Measurements from ENCODE around the gene PSPC1.
"Not testable (repeated sequence)": the region's sequence is repeated elsewhere in the genome, so short reads cannot be mapped to it uniquely, and the experiment has no call there.

The PSPC1 gene

GRCh38 chr13:19782727-19783682, at the start of gene PSPC1:
Gene PSPC1 (minus strand): TSS chr13:19782945. CDS start chr13:19782757, 188 bp downstream.
- DNase-seq: peak; percentile 62 to 97 (median 89)

GRCh38 chr13:19822673-19823072, 39.9 kb upstream of the PSPC1 start:
- no peak for DNase-seq

GRCh38 chr13:19818223-19818842, 35.6 kb upstream of the PSPC1 start:
- peak in 13 of 51 donors; percentile 1 to 42 (median 6) for DNase-seq

GRCh38 chr13:19817510-19818158, 34.9 kb upstream of the PSPC1 start:
- DNase-seq: no peak

- no peak for DNase-seq
Observed at GRCh38 chr13:19817106-19817505, 34.4 kb upstream of the PSPC1 start.

GRCh38 chr13:19815842-19816241, 33.1 kb upstream of the PSPC1 start:
- DNase-seq: not testable (repeated sequence)

- no peak for DNase-seq
Observed at GRCh38 chr13:19810996-19811881, 28.5 kb upstream of the PSPC1 start.

GRCh38 chr13:19810151-19810550, 27.4 kb upstream of the PSPC1 start:
- DNase-seq: no peak

- no peak for DNase-seq
Observed at GRCh38 chr13:19805765-19806164, 23.0 kb upstream of the PSPC1 start.

- DNase-seq: no peak
Observed at GRCh38 chr13:19795956-19796355, 13.2 kb upstream of the PSPC1 start.

- DNase-seq: no peak
Observed at GRCh38 chr13:19794631-19795030, 11.9 kb upstream of the PSPC1 start.

- no peak for DNase-seq
Observed at GRCh38 chr13:19791953-19792537, 9.3 kb upstream of the PSPC1 start.

GRCh38 chr13:19782049-19782726, 557 bp downstream of the PSPC1 start:
- DNase-seq: peak in 47 of 51 donors; percentile 2 to 77 (median 48)

GRCh38 chr13:19781526-19781925, 1.2 kb downstream of the PSPC1 start:
- no peak for DNase-seq

- not testable (repeated sequence) for DNase-seq
Observed at GRCh38 chr13:19780753-19781418, 1.9 kb downstream of the PSPC1 start.

GRCh38 chr13:19772306-19772705, 10.4 kb downstream of the PSPC1 start:
- no peak for DNase-seq

GRCh38 chr13:19769854-19770253, 12.9 kb downstream of the PSPC1 start:
- DNase-seq: no peak

- no peak for DNase-seq
Observed at GRCh38 chr13:19767966-19768365, 14.8 kb downstream of the PSPC1 start.

- DNase-seq: no peak
Observed at GRCh38 chr13:19766591-19766990, 16.2 kb downstream of the PSPC1 start.

- DNase-seq: no peak
Observed at GRCh38 chr13:19764237-19764636, 18.5 kb downstream of the PSPC1 start.

All from hypothalamus (tissue), 51 donors.